Renal cortical epithelial cell (primary cell): ENCODE data around the gene RBMY1F. TPM values are rescaled to one million over a fixed set of nuclear protein-coding genes. Genes with fewer than 3 reads are reported as not detected.
"Not testable (repeated sequence)": the region's sequence is repeated elsewhere in the genome, so short reads cannot be mapped to it uniquely, and the experiment has no call there.

Source experiments
- DNase-seq: peaks from one replicate; pipeline ENCODE4 v3.0.0-alpha.2; 2011; ENCODE audit warnings: low read depth
- total RNA-seq: library from RNA; depleted of rRNA; stranded (reverse); fragments of >200 nt; gene quantifications from 2 replicates; pipeline ENCODE4 v1.2.3, GENCODE V29; 2014

RBMY1F gene
- total RNA-seq, result not detected in 2 replicates

DNA sequence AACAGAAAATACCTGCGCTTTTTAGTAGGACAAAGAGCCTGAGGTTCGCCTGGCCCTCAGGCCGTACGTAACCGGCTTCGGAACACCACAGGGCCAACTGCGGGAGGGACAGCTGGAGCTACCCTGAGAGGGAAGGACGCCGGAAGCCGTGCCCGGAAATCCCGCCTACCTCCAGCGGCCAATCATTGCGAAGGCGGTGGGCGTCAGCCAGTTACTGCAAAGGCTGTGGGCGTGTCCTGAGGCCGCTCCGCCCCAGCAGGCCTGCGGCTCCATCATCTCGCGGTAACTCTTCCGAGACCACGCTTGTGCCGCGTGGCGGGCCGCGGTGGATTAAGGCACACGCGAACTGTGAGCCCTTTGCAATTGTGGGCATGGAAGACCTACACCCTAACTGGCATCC, at the start of gene RBMY1F:
TSS of gene RBMY1F (minus strand) at position 101 of the 400 bp plus-strand sequence. CDS start 1,954 bp downstream, outside the sequence.
- DNase-seq, result not testable (repeated sequence)

DNA sequence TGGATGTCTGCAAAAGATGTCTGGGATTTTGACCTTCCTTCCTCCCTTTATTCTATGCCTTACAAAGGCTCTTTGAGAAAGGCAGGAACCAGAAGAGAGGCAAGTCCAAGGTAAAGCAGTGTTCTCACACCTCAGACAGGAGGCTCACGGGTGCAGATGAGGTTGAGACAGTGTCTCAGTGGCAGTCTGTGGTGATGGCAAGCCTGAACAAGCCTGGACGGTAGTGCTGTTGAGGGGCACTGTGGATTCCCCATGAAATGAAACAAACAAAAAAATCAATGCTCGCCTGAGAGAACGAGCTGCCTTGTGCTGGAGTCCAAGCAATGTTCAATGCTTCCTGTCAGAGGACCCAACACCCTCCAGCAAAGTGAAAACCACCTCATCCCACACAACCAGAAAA, 31.6 kb downstream of the RBMY1F start:
- not testable (repeated sequence) for DNase-seq

DNA sequence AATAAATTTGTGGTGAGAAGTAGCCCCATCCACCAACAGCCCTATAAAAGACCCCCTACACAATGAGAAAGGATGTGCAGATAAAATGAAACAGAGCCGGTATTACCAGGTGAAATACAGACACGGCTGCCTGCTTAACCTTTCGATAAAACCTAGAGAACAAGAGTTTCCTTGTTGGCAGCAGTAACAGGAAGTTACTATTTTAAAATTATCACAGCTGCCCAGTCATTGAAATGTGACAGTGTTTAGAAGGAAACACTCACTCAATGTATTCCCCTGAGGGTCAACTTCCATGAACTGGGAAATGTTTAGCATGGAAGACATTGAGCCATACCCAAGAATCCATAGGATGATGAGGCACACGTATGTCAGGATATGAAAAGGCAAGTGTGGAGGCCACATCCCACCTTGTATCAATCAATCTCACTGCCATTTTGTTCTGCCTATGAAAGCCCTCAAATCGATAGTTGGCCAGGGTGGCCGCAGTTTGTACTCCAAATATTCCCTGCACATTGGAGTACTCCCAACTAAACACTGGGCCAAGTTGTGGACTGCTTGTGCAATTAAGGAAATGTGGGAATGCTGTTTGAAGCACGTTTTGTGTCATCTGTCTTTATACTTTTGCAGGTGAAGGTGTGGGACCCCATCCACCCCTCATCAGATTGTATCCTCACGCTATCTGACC, 41.6 kb downstream of the RBMY1F start:
- DNase-seq, result not testable (repeated sequence)

DNA sequence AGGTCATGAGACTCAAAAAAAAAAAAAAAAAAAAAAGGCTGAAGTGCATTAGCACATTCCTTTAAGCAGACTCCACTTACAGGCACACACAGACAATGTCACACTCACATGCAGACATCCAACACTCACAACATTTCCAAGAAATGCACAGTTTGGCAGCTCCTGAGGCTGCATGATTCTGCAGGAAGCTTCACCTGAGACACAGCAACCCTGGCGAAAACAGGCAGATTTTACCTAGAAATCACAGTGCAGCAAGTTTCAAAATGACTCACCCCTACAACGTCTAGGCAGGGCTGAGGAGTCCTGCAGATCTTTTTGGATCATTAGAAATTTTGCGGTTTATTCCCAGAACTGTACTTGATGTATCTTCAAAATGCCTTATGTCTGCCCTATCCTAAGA, 48.0 kb downstream of the RBMY1F start:
- not testable (repeated sequence) for DNase-seq

DNA sequence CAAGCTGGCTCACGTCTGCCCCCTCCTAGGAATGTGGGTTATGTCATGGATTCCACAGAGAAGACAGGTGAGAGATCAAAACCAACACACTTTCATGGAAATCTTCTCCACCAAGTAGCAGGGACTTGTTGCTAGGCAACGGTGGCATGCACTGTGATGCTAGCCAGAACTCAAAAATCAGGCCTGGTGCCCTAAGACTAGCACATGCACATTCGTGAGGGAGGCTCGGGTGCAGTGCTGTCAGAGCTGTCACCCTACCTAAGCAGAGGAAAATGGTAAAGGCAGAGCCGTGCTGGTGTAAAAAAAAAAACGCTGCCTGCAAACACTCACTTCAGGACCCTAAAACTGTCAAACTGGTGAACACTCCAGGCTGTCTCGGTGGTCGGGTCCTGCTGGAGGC, 52.2 kb downstream of the RBMY1F start:
- DNase-seq, result not testable (repeated sequence)

Other genes starting within 250 kb of the RBMY1F start
- gene RBMY1J, start 220.5 kb upstream of the RBMY1F start, total RNA-seq, result not detected in 2 replicates